Measurements from ENCODE around the gene CCL2.

DNA sequence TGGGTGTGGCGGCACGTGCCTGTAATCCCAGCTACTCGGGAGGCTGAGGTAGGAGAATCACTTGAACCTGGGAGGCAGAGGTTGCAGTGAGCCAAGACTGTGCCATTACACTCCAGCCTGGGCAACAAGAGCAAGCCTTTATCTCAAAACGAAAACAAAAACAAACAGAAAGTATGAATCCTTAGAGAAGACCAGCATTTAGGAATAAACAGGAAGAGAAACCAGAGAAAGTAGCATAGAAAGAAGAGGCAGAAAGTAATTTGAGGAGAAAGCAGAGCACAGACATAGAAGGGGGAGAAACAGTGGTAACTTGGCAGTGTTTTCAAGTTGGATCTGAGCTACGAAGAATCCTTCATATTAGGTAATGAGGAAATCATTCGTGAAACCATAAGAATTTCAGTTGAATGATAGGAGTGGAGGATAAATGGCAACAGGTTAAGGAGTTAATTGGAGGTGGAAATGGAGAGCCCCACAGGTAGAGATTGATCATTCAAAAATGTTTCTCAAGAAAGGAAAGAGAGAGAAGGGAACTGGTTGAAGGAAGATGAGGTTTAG lies 9.7 kb upstream of the CCL2 start:
- no peak for TF ChIP-seq BHLHE40 (IDR thresholded peaks at IDR 0.05; ENCODE audit: borderline replicate concordance)
- TF ChIP-seq HDGF (IDR thresholded peaks at IDR 0.05; ENCODE audit: borderline replicate concordance): no peak
